B cell (primary cell): Measurements from ENCODE around the gene TMEM208. TPM values are rescaled to one million over a fixed set of nuclear protein-coding genes. Genes with fewer than 3 reads are reported as not detected.

Source experiments
- ATAC-seq: fragments of 200-7000 bp; cut with Tn5 transposase; one replicate; pipeline ENCODE4 v1.10.0; 2021; ENCODE audit warnings: low read depth, mild to moderate bottlenecking, moderate number of reproducible peaks, moderate library complexity
- CTCF ChIA-PET: fragments of 350-600 bp; sonication (Branson Sonifier 250); formaldehyde crosslinking; loops from one replicate; lab custom pipeline; 2021; ENCODE audit warnings: antibody characterized with exemption, inconsistent platforms; lab: Charles Lee
- POLR2A ChIA-PET: fragments of 350-600 bp; sonication (Branson Sonifier 250); formaldehyde crosslinking; loops from one replicate; lab custom pipeline; 2021; ENCODE audit warnings: antibody characterized with exemption; lab: Charles Lee
- DNase-seq: peaks from one replicate; pipeline ENCODE4 v3.0.0; 2013
- H2AFZ ChIP-seq: 2 replicates; pipeline ENCODE4 v1.6.1; 2012; ENCODE audit warnings: mild to moderate bottlenecking, low read depth, low read length; ENCODE audit not compliant: insufficient read depth, poor library complexity, severe bottlenecking
- H3K27ac ChIP-seq, 2 donors: 1 replicate in 1 of 2; 2 replicates in 1 of 2; pipeline ENCODE4 v1.5.1; 2012 to 2013; ENCODE audit warnings: low read length in 2 of 2, mild to moderate bottlenecking in 2 of 2, moderate library complexity in 1 of 2
- H3K27me3 ChIP-seq, 4 experiments: fragments of 200-600 bp in 1 of 4; sonication (generic) in 1 of 4; replicated peaks in 1 of 4; 1 replicate in 2 of 4; 2 replicates in 2 of 4; pipeline versions ENCODE4 v1.6.1 to v1.7.0; 2013 to 2016; ENCODE audit warnings: low read length in 3 of 4, mild to moderate bottlenecking in 2 of 4, mixed read lengths in 1 of 4, moderate library complexity in 1 of 4; ENCODE audit not compliant: insufficient read depth in 4 of 4, control insufficient read depth in 3 of 4; ENCODE audit errors: control extremely low read depth in 1 of 4
- H3K36me3 ChIP-seq, 2 experiments: replicated peaks in 1 of 2; 1 replicate in 1 of 2; 2 replicates in 1 of 2; pipeline versions ENCODE4 v1.6.1 to v1.7.1; 2013; ENCODE audit warnings: low read length in 1 of 2; ENCODE audit not compliant: insufficient read depth in 2 of 2, control insufficient read depth in 1 of 2; ENCODE audit errors: control extremely low read depth in 1 of 2, extremely low read depth in 1 of 2
- H3K4me1 ChIP-seq, 2 donors: fragments of 200-600 bp in 1 of 2; sonication (generic) in 1 of 2; 1 replicate in 1 of 2; 2 replicates in 1 of 2; pipeline versions ENCODE4 v1.5.1 to v1.6.1; 2013 to 2017; ENCODE audit warnings: low read length in 2 of 2; ENCODE audit not compliant: control insufficient read depth in 2 of 2, insufficient read depth in 2 of 2
- H3K4me2 ChIP-seq: replicated peaks from 2 replicates; pipeline ENCODE3; 2012; ENCODE audit warnings: mild to moderate bottlenecking, low read depth, low read length; ENCODE audit not compliant: poor library complexity, severe bottlenecking
- H3K4me3 ChIP-seq, 5 experiments: fragments of 200-600 bp in 1 of 5; sonication (generic) in 1 of 5; 1 replicate in 3 of 5; 2 replicates in 2 of 5; pipeline versions ENCODE4 v1.5.1 to v1.7.0; 2011 to 2016; ENCODE audit warnings: low read length in 4 of 5, mild to moderate bottlenecking in 4 of 5, low read depth in 2 of 5, control low read depth in 1 of 5, moderate library complexity in 1 of 5; ENCODE audit not compliant: insufficient read depth in 1 of 5; ENCODE audit errors: control extremely low read depth in 1 of 5, extremely low read depth in 1 of 5
- H3K79me2 ChIP-seq: fragments of 200-600 bp; sonication (generic); one replicate; pipeline ENCODE4 v1.6.0; 2016; ENCODE audit warnings: low read length; ENCODE audit not compliant: control insufficient read depth, insufficient read depth
- H3K9ac ChIP-seq: fragments of 200-600 bp; sonication (generic); 2 replicates; pipeline ENCODE4 v1.6.1; 2017; ENCODE audit warnings: mild to moderate bottlenecking, low read length, moderate library complexity
- H3K9me3 ChIP-seq, 3 donors: one replicate each; pipeline versions ENCODE4 v1.6.1 to v1.7.1; 2013; ENCODE audit warnings: low read length in 2 of 3; ENCODE audit not compliant: control insufficient read depth in 2 of 3, insufficient read depth in 1 of 3; ENCODE audit errors: control extremely low read depth in 1 of 3
- H4K20me1 ChIP-seq: 2 replicates; pipeline ENCODE4 v1.6.0; 2012; ENCODE audit warnings: mild to moderate bottlenecking, low read length; ENCODE audit not compliant: insufficient read depth, control insufficient read depth, poor library complexity, severe bottlenecking
- H3K27ac Mint-ChIP-seq: one replicate; pipeline ENCODE4 v1.8.0; 2021; ENCODE audit warnings: mixed read lengths
- H3K27me3 Mint-ChIP-seq: one replicate; pipeline ENCODE4 v1.8.0; 2021; ENCODE audit warnings: mixed read lengths
- H3K4me1 Mint-ChIP-seq: one replicate; pipeline ENCODE4 v1.8.0; 2021; ENCODE audit warnings: mixed read lengths
- H3K4me3 Mint-ChIP-seq: one replicate; pipeline ENCODE4 v1.8.0; 2021; ENCODE audit warnings: mixed read lengths
- H3K9me3 Mint-ChIP-seq: one replicate; pipeline ENCODE4 v1.8.0; 2022; ENCODE audit warnings: mixed read lengths; ENCODE audit not compliant: insufficient read depth
- CTCF ChIP-seq: fragments of 200-600 bp; IDR thresholded peaks from one replicate; pipeline ENCODE4 v1.8.0; 2022; ENCODE audit warnings: antibody characterized with exemption, mild to moderate bottlenecking
- EZH2 ChIP-seq: IDR thresholded peaks from 2 replicates; pipeline ENCODE4 v1.6.1; 2012; ENCODE audit warnings: borderline replicate concordance, low read depth, mild to moderate bottlenecking, moderate library complexity, low read length; ENCODE audit not compliant: insufficient read depth, poor library complexity, severe bottlenecking
- WGBS: methylation state at CpG from one replicate; pipeline ENCODE4 v1.1.5; 2013; ENCODE audit warnings: missing lambda C conversion rate; ENCODE audit not compliant: insufficient coverage; 5-methylcytosine and 5-hydroxymethylcytosine counted together
- intact Hi-C: fragments of 100-400 bp; cut with micrococcal nuclease; formaldehyde crosslinking; loops from one replicate; pipeline ENCODE4 v1.10.0; 2022
- polyA plus RNA-seq: library from polyadenylated mRNA; depleted of rRNA; stranded (reverse); fragments of >200 nt; gene quantifications from 2 replicates; pipeline ENCODE4 v1.2.3, GENCODE V29; 2012
- total RNA-seq, 2 donors: library from RNA; stranded (reverse); fragments of 120-200 nt in 1 of 2; gene quantifications; 1 replicate in 1 of 2; 2 replicates in 1 of 2; pipeline versions ENCODE4 v1.2.3 to v1.2.4, GENCODE V29; 2013 to 2022

TMEM208 gene
- total and polyA plus RNA-seq, 2 donors (not counting 1 experiment from before 2014, with no cell fraction given), result 36.1 to 40.4 TPM

- Histone ChIP-seq H3K9me3 (peaks cover 0 to 8% (median 0%) of the 10 kb centered on the region in 3 donors), H3K4me2 (no peak overlapping the region), H3K9ac (no peak overlapping the region), H3K27me3 (peaks cover 0 to 28% (median 6%) of the 10 kb centered on the region in 4 experiments), H3K79me2 (peaks cover 26% of the 10 kb centered on the region), H3K4me3 (no peak overlapping the region), H4K20me1 (peaks cover 18% of the 10 kb centered on the region), H3K36me3 (peaks cover 0 to 1% of the 10 kb centered on the region in 2 experiments), H3K27ac (no peak overlapping the region), H2AFZ (no peak overlapping the region), H3K4me1 (peaks cover 36 to 38% of the 10 kb centered on the region in 2 donors)
- intact Hi-C loops, result no loop called here
- ATAC-seq (no peak), DNase-seq (no peak)
- Mint-ChIP-seq H3K9me3 (no peaks in the 10 kb centered on the region), H3K4me1 (peaks cover 33% of the 10 kb centered on the region), H3K27me3 (peaks cover 11% of the 10 kb centered on the region), H3K27ac (no peak overlapping the region), H3K4me3 (no peak overlapping the region)
- CTCF ChIA-PET, result no interaction called here
- TF ChIP-seq EZH2 (no peak), CTCF (no peak)
- WGBS, result 92% methylated on average over 15 of the region's 15 CpGs
- POLR2A ChIA-PET, result no interaction called here
These were observed 38.1 kb upstream of the TMEM208 start for GRCh38 chr16:67188798-67189197.

- Mint-ChIP-seq H3K4me3 (no peak within 1 kb of the TSS), H3K9me3 (no peaks in the 10 kb centered on the region), H3K27me3 (peaks cover 11% of the 10 kb centered on the region), H3K27ac (no peak within 1 kb of the TSS), H3K4me1 (peaks cover 32% of the 10 kb centered on the region)
- 71% methylated on average over 5 of the region's 6 CpGs for WGBS
- intact Hi-C loops, result no loop called here
- Histone ChIP-seq H3K4me3 (no peak within 1 kb of the TSS), H3K9me3 (peaks cover 0 to 8% (median 0%) of the 10 kb centered on the region in 3 donors), H3K27me3 (peaks cover 0 to 28% (median 4%) of the 10 kb centered on the region in 4 experiments), H4K20me1 (peaks cover 26% of the 10 kb centered on the region), H3K36me3 (peaks cover 0 to 14% of the 10 kb centered on the region in 2 experiments), H3K79me2 (peaks cover 37% of the 10 kb centered on the region), H2AFZ (no peak within 1 kb of the TSS), H3K4me1 (peaks cover 30 to 36% of the 10 kb centered on the region in 2 donors), H3K4me2 (no peak within 1 kb of the TSS), H3K27ac (no peak within 1 kb of the TSS), H3K9ac (no peak within 1 kb of the TSS)
- DNase-seq (no peak), ATAC-seq (no peak)
- ChIA-PET CTCF (interaction anchor here (0.6 to 0.9 kb wide), 2 partner anchors 37 to 213 kb away, joined by 3 read pairs; no protein-coding TSS in a partner anchor), POLR2A (no interaction called here)
- TF ChIP-seq CTCF (no peak), EZH2 (no peak)
These were observed 36.9 kb upstream of the TMEM208 start, which contains the start of gene EXOC3L1 for GRCh38 chr16:67190041-67190440. Gene EXOC3L1 (minus strand): TSS chr16:67190136. CDS start chr16:67189676, 460 bp downstream.
